HG03378 (cell line): Measurements from ENCODE around the gene LOXL3.

Experiments used
- ATAC-seq: cut with Tn5 transposase; IDR thresholded peaks from one replicate; pipeline ENCODE4 v1.9.1; 2021; ENCODE audit warnings: mild to moderate bottlenecking, moderate library complexity; ENCODE audit not compliant: unreplicated experiment

The LOXL3 gene

DNA sequence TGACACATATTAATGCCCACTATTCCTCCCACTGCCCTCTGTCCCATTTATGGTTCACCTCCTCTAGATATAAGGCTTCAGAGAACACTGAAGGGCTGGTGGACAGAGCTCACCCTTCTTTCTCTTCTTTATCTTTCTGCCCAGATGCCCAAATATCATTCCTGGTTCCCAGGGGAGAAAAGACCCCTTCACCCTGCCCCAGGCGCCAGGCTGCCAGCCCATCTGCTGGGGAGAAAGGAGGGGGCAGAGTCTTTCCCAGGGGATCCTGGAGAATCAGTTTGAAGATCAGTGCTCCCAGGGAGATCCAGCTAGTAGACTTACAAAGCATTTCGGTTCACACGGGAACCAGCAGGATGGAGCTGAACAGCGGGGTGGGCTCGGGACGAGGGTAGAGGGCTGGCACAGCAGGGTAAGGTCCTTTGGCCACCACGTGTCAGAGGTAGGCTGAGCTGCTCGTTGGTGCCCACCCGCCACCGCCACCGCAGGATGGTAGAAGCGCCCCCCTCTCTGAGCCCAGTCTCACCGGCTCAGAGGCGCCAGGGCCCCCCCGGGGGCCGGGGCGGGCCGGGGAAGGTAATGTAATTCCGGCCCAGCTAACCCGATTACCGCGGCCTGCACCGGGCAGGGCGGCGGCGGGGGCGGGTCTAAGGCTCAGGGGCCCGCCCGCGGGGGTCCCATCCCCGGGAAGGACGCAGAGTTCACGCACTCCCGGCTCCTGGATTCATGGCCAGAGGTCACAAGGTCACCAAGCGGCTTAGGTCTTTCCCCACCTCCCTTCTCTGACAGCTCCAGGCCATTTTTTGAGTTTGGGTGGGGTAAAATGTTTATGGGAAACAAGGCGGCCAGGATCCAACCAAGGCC is 40.8 kb downstream of the LOXL3 start:
- no peak for ATAC-seq

DNA sequence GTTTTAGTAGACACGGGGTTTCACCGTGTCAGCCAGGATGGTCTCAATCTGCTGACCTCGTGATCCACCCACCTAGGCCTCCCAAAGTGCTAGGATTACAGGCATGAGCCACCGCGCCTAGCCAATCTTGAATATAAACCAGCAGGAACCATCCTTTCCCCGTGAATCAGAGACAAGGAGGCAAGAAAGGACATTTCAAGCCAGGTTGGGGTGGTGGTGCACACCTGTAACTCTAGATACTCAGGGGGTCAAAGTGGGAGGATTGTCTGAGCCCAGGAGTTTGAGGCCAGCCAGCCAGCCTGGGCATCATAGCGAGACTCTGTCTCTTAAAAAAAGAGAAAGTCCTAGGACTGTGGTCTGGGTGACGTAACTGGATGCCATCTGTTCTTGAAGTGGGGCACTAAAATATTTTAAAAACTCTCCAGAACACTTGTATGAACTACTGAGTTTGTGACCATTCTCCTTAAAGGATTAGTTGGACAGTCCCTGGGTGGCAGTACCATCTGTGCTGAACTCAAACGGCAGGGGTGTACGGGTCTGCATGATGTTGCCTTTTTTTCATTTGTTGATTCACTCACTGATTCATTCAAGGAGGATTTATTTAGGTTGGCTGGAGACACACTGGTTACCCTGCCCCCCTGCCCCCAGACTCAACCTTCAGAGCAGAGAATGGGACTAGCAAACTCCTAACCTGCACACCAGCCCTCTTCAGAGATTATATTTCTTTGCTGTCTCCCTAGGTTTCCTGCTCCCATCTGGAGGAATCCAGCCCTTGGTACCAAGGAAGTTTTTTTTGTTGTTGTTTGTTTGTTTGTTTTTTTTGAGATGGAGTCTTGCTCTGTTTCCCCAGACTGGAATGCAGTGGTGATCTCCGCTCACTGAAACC is 42.4 kb downstream of the LOXL3 start:
- ATAC-seq = no peak

DNA sequence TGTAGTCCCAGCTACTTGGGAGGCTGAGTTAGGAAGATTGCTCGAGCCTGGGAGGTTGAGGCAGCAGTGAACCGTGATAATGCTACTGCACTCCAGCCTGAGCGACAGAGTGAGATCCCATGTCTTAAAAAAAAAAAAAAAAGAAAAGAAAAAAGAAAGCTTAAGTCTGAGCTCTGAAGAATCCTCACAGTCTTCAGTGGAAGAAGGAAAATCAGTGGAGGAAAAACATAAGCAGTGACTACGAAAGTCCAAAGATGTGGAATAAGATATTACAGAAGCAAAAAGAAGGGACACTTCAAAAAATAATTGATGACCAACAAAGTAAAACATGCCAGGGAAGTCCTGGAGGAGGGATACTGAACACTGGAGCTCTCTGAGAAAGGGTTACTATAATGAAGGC is 43.5 kb downstream of the LOXL3 start:
- ATAC-seq = no peak

DNA sequence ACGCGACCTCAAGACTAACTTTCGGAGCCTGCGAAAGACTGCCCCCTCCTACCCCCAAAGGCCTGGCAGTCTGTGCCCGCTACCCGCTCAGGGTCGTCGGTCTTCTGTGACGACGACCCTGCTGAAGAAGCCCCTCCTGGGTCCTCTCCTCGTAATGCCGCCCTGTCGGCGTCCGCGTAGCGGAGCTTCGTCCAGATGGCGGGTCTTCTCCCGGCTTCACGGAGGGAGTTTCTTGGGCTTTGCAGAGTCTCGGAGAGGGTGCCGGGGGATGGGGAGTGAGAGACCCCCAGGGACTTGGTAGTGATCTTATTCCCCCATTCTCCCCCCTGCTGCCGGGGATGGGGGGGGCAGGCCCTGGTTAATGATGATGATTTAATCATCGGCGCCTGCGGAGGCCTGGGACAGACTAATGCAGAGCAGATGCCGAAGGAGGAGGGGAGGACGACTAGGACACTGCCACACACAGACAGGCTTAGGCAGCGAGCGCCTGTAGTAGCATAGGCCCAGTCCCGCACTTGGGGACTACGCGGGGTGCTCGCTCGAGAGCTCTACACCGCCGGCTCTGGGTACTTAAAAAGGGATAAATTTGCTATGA is 45.7 kb downstream of the LOXL3 start:
- peak; percentile 1 for ATAC-seq

DNA sequence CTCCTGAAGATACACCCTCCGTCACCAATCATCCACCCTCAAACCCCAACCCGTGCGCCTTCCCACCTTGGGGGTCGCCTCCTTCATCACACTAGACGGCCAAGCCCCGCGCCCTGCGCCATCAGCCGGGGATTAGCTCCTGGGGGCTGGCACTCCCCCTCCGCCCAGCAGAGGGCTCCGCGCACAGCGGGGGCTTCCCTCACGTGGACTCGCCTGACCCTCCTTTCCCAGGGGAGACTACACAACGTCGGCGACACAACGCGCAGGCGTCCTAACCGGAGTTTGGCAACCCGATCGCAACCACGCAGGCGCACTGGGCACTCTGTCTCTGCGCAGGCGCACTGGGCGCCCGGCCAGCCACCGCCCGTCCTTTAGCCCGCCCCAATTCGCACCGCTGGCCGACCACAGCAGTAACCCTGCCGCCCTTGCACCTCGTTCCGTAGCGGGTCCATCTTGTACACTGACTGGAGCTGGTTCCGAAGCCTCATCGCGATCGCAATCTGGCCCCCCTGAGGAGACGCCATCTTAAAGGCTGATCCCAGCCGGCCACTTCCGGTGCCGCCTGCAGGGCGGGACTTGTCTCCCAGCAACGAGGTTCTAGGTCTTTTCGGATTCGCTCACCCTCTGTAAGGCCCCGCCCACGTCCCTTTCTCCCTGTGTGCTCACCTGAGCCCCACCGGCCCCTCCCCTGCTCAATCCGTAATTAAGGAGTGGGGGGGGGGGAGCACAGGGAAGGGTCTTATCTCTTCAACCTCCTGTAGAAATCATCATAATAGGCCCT is 46.4 kb downstream of the LOXL3 start, which contains the start of gene PCGF1:
Gene PCGF1, minus strand, starts transcription at position 551 of the 781 bp plus-strand sequence. Its CDS starts 27 bp downstream, at position 524.
- ATAC-seq = peak; percentile 88

GRCh38 chr2:74505448-74506246 is 48.1 kb downstream of the LOXL3 start:
- no peak for ATAC-seq

GRCh38 chr2:74504591-74504990 is 49.2 kb downstream of the LOXL3 start:
- no peak for ATAC-seq

GRCh38 chr2:74503506-74504475 is 50.0 kb downstream of the LOXL3 start:
- no peak for ATAC-seq

GRCh38 chr2:74502720-74503505 is 50.8 kb downstream of the LOXL3 start:
- ATAC-seq = no peak

DNA sequence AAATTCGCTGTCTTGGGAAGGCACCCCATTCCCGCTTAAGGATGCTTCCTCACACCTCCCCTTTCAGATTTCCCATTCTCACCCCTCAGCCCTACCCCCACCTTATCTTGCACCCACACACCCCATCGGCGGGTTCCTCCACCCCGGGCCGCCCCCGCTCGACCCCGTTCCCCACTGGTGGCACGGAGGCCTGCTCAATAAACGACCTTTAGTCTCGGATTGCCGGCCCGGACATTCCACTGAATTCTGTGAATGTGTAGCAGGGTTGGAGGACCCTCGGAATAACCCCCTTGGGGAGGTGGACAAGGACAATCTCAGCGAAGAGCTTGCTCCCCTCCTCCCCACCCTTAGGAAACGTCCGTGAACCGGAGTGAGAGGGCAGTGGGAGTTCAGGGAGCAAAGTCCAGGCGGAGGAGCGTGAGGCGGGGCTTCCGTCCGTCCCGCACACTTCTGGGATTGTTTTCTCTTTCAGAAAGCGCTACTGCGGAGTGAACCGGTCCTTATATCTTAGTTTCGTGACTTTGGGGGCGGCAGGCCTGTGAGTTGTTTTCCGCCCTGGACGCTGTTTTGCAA is 51.5 kb downstream of the LOXL3 start:
- no peak for ATAC-seq

GRCh38 chr2:74501335-74502071 is 52.2 kb downstream of the LOXL3 start:
- no peak for ATAC-seq

DNA sequence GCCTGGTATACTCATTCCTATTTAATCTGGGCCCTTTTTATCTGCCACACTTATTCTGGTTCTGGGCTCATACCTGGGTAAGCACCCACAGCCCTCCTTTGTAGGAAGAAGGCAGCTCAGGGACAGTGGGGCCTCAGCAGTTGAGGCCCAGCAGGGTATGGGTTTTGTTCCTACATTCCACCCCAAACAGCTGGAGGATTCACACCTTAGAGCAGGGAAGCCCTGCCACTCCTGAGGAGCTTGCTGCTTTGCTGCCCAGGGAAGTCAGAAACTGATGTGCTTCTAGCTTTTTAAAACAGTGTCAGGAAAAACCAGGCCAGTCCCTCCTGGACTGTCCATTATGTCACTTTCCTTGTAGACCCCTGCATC is 53.2 kb downstream of the LOXL3 start:
- ATAC-seq = no peak

- no peak for ATAC-seq
Measured at GRCh38 chr2:74499940-74500577, 53.7 kb downstream of the LOXL3 start.

GRCh38 chr2:74499267-74499939 is 54.3 kb downstream of the LOXL3 start, which contains the start of gene LBX2:
LBX2 (minus strand) TSS chr2:74499603; CDS start chr2:74499537, 66 bp downstream.
- no peak for ATAC-seq

- ATAC-seq = no peak
Measured at GRCh38 chr2:74498500-74499266, 55.1 kb downstream of the LOXL3 start.
